ENCODE results near the gene AMD1.
"Not testable (repeated sequence)": the region's sequence is repeated elsewhere in the genome, so short reads cannot be mapped to it uniquely, and the experiment has no call there.

The AMD1 gene

DNA sequence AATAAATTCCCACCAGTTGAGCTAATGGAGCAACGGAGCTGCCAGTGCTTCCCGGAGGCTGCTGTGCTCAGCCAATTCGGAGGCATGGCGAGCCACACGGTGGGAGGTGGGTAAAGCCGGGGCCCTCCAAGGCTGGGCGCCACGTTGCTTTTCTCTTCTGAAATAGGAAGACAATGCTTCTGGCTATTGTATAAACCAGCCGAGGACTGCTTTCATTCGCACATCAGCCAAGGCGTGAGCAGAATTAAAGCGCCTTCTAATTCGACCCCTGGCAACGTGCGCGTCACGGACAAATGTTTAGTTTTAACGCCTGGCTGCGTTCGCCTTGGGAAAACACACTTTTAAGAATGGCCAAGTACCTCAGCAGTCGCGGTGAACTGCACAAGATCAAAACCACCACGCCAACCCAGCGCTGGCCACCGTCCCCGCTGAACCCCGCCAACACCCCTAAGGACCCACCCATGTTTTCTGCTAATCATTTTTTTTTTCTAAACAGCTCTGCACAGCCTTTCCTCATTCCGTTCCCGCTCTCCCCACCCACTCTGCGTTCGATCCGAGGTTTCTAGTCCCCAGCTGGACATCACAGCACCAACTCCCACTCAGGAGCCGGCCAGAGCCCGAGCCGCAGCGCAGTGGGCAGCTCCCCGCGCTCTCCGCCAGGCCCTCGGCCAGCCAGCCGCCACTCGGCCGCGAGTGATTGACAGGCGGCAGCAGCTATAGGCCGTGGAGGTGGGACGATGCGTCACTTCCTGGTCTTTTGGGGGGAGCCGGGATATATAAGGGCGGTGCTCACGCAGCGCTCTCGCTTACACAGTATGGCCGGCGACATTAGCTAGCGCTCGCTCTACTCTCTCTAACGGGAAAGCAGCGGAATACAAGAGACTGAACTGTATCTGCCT, at the start of gene AMD1:
TSS of gene AMD1 (plus strand) at position 805 of the 899 bp plus-strand sequence. CDS start 321 bp downstream, outside the sequence.
- DNase-seq: peak; percentile 99

DNA sequence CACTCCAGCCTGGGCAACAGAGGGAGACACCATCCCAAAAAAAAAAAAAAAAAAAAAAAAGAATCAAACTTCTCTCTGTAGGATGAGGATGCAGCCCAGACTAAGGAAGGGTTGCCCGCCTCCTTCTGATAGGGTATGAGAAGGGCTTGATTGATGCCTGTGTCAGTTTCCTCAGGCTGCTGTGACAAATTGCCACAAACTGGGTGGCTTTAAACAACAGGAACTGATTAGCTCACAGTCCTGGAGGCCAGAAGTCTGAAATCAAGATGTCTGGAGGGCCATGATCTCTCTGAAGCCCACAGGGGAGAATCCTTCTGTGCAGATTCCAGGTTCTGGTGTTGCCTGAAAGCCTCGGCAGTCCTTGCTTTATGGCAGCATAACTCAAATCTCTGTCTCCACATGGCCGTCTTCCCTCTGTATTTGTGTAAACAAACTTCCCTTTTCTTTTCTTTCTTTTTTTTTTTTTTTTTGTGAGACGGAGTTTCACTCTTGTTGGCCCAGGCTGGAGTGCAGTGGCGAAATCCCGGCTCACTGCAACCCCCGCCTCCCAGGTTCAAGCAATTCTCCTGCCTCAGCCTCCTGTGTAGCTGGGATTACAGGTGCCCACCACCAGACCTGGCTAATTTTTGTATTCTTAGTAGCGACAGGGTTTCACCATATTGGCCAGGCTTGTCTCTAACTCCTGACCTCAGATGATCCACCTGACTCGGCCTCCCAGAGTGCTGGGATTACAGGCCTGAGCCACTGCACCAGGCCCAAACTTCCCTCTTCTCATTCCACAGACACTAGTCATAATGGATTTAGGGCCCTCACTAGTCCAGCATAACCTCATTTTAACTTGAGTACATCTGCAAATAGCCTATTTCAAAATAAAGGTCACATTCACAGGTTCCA, 48.1 kb upstream of the AMD1 start:
- no peak for DNase-seq

DNA sequence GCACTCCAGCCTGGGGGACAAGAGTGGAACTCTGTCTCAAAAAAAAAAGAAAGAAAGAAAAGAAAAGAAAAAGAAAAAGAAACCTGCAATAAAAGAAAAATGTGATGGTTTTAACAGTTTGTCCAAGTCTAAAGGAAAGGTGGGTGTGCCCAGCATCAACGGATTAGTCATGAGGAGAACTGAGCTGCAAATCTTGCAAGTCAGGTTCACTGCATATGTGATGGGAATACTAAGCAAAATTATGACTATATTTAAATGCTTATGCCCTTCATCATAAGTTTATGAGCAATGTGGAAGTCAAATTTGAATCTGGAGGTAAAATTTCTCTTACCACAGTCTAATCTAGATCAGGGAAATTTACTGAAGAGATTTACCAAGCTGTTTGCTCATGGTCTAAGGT, 46.2 kb upstream of the AMD1 start:
- no peak for DNase-seq

DNA sequence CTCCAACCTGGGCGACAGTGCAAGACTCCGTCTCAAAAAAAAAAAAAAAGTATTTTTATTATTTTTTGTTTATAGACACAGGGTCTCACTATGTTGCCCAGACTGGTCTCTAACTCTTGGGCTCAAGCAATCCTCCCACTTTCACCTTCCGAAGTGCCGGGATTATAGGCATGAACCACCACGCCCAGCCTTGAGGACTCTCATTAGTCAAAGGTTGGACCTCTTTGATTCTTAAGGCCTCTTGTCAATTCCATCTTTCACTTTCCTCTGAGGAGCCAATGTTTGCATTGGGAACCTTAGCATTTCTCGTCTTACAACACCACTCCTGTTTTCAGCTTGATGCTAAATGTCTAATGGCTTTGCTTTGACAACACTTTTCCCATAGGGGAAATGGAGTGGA, 43.2 kb upstream of the AMD1 start:
- DNase-seq: no peak

DNA sequence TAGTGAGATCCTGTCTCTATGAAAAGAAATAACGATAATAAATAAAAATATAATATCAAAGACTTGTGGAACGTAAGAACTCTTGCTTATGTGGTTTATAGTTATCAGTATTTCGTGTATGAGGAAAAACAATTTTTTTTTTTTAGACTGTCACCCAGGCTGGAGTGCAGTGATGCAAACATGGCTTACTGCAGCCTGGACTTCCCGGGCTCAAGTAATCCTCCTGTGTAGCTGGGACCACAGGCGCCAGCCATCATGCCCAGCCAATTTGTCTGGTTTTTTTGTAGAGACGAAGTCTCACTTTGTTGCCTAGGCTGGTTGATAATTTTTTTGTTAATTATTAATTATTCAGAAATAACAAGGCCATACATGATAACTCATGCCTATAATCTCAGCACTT, 40.8 kb upstream of the AMD1 start:
- no peak for DNase-seq

DNA sequence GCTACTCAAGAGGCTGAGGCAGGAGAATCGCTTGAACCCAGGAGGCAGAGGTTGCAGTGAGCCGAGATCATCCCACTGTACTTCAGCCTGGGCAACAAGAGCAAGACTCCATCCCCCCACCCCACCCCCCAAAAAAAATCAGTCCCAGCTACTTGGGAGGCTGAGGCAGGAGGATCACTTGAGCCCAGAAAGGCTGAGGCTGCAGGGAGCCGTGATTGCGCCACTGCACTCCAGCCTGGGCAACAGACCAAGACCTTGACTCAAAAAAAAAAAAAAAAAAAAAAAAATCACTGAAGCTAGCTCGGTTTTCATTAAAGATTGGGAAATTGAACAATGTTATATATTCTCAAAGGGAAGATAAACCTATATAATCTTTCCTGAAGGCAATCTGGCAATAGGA, 38.8 kb upstream of the AMD1 start:
- DNase-seq: not testable (repeated sequence)

DNA sequence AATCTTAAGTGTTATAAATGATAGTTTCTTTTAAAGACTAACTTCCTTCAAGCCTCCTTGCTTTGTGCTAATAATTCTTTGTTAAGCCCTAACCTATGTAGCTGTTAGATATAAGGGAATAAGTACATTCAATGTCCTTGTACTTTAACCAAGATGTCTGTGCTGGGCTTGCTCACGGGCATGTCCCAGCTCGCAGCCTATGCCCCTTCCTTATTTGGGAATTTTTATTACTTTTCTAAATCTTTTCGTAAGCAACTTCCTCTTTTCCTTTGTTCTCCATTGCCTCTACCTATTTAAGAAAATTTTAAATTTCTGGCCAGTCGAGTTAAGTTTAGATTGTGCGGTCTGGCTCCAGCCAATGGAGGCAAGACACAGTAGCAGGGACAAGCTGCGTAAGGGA, 33.3 kb upstream of the AMD1 start:
- DNase-seq: no peak

GRCh38 chr6:110849781-110850180, 24.8 kb upstream of the AMD1 start:
- no peak for DNase-seq

DNA sequence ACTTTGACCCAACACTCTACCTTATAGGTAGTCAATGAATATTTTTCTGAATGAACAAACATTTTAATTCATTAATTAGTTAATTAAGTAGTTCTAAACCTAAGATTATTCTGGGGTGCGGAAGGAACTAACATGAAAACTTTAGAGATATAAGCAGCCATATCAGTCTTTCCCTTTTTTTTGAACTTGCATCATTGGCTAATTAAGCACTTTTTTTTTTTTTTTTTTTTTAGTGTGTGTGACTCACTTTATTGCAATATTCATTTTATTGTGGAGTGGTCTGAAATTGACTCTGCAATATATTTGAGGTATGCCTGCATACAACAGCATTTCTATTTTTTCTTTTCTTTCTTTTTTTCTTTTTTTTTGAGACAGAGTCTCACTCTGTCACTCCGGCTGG, 21.8 kb upstream of the AMD1 start:
- DNase-seq: no peak

- DNase-seq: no peak
These were observed 20.7 kb upstream of the AMD1 start for GRCh38 chr6:110853754-110854477.

- DNase-seq: peak; percentile 55
These were observed 18.3 kb upstream of the AMD1 start for GRCh38 chr6:110856296-110856695.

GRCh38 chr6:110858016-110858415, 16.6 kb upstream of the AMD1 start:
- no peak for DNase-seq

DNA sequence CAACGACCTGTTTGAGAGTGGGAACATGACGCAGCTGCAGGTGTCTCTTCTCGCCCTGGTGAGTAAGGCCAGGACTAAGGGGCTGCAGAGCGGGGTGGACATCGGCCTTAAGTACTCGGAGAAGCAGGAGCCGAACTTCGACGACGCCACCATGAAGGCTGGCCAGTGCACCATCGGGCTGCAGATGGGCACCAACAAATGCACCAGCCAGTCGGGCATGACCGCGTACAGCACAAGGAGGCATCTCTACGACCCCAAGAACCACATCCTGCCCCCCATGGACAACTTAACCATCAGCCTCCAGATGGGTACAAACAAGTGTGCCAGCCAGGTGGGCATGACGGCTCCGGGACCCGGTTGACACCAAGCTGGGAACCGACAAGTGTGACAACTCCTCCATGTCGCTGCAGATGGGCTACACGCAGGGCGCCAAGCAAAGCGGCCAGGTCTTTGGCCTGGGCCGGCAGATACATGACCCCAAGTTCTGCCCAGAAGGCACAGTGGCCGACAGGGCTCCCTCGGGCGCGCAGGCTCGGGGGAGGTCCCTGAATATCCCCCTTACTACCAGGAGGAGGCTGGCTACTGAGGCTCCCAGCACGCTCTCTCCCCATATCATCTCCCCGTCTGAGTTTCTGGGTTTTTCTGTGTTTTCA, 15.9 kb upstream of the AMD1 start:
- no peak for DNase-seq

DNA sequence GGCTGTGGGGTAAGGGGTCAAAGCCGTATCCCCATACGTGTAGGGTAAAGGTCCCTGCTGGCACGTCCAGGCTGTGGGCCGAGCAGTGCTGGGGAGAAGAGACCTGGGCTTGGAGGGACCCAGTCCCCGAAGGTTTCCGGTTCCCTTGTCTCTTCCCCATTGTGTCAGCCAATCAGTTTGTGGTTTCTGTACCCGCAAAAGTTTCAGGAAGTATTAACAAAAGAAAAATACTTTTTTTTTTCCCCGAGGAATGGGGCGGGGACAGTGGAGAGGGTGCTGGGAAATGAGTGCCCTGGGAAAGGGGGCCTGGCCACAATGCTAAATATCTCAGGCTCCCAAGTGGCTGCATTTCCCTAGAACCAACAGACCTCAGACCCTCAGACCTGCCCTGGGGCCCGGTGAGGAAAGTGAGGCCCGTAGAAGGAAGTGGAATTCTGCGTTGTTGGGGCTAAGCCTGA, 15.2 kb upstream of the AMD1 start:
- no peak for DNase-seq

DNA sequence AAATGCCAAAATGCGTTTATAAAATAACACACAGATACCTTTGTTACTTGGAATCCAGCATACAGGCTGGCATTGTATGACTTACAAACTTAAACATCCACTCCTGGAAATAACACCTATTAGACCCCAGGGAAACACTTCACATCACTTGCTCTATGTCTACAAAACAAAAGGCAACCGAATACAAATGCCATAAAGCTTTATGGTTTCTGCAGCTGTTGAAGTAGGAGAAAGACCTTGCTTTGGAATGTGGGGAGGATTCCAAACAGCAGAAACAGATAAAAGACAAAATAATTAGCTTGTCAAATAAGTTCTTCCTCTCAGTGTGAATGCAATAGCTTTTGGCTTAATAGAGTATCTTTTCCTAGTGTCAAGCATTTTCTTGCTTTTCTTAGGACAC, 9.8 kb upstream of the AMD1 start:
- DNase-seq: no peak

DNA sequence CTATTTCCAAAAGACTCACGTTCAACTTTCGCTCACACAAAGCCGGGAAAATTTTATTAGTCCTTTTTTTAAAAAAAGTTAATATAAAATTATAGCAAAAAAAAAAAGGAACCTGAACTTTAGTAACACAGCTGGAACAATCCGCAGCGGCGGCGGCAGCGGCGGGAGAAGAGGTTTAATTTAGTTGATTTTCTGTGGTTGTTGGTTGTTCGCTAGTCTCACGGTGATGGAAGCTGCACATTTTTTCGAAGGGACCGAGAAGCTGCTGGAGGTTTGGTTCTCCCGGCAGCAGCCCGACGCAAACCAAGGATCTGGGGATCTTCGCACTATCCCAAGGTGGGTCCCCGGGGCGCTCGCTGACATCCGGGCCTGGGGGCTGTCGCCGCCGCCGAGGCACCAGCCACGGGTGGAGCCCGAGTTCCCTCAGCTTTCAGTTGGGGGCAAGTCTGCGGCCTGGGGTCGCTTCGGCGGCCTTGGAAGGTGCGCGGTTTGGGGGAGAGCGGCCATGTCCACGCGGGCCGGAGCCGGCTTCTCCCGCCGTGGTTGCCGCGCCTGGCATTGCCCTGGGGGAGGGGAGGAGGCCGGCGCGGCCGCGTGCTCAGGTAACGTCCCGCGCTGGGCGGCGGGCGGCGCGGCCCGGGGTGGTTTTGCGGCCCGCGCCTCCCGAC, 429 bp downstream of the AMD1 start:
- DNase-seq: peak; percentile 64

- peak; percentile 69 for DNase-seq
These were observed 1.1 kb downstream of the AMD1 start for GRCh38 chr6:110875548-110876169.

DNA sequence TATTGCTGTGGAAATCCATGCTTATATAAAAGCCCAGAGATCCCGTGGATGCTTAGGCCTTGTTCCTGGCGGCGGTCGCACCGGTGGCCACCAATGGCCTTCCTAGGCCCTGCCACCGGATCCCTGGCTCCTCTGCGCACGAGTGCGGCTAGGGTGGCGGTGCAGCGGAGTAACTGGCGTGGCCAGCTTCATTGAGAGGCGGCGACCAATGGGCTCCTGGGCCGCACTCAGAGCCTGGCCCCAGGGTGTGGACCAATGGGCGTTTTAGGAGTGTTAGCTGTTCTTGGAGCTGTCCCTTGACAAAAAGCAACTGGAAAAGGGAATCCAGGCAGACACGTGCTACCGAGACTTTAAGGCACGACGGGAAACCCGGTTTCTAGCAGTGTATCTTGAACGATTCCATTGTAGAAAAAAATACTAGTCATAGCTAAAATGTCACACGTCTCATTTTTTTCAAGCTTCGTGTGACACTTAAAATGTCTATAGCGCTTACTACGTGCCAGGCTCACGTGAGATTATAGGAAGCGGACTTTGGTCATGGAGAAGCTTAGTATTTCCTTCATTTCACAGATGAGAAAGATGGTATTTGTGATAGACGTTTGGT, 1.7 kb downstream of the AMD1 start:
- peak; percentile 87 for DNase-seq

DNA sequence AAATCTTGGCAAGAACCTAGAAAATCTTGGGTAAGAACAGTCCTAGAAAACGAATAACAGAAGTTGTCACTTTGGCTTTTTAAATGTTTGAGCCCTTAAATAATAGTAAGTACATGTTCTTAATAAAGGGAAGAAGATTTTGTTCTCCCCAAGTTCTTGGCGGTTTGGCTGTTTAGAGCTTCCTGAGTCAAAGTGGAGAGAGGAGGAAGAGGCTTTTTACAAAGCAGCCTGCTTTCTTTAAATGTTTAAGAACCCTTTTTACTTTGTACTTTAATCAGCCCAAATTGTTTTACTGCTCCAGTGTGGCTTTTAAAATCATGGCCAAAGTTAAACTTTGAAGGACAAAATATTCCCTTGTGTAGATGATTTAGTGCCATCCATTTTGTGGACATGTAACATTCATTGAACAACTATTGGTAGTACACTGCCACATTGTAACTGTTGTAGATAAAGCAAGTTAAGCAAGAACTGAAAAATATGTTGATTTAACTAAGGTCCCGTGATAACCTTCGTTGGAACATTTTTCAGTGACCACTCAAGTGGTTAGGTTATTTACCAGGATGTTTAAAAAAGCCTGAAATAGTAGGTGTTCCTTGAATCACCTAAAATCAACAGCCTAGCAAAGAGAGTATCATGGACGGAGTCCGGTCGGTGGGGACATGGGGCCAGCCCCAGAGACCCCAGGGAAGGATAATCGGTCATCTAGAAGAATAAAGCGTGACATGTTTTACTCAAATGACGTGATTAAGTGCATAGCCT, 2.4 kb downstream of the AMD1 start:
- DNase-seq: peak; percentile 50

DNA sequence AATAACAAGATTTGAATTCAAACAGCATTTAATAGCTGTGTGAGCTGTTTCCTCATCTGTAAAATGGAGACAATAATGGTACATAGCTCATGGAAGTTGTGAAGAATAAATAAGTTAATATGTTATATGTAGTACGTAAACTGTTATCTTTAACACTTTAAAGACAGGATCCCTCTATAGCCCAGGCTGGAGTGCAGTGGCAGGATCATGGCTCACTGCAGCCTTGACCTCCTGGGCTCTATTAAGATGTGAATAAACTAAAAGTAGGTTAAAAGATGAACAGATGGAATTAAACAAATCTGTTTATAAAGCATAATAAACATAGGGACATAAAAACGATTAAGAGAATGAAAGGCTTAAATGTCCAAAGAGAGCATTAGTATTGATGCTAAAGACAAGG, 3.0 kb downstream of the AMD1 start:
- DNase-seq: no peak

All from NCI-H82 (cell line).